Body of pancreas (tissue), 4 donors: ENCODE results near the gene RNF213. TPM values are rescaled to one million over a fixed set of nuclear protein-coding genes. Genes with fewer than 3 reads are reported as not detected.

Experiments used
- ATAC-seq: fragments of 150-250 bp; one replicate; pipeline ENCODE4 v1.9.1; 2016
- DNase-seq, 4 donors: peaks; one replicate each; pipeline ENCODE4 v3.0.0-alpha.2; 2019
- H3K27ac ChIP-seq, 4 donors: fragments of 200-600 bp; sonication (generic); 1 replicate in 3 of 4; 2 replicates in 1 of 4; pipeline versions ENCODE4 v1.5.1 to v1.6.1; 2016 to 2019; ENCODE audit warnings: mild to moderate bottlenecking in 1 of 4, mixed read lengths in 1 of 4, moderate library complexity in 1 of 4
- H3K27me3 ChIP-seq, 2 donors: fragments of 200-600 bp; sonication (generic); one replicate each; pipeline ENCODE4 v1.6.0; 2016; ENCODE audit warnings: mild to moderate bottlenecking in 1 of 2
- H3K36me3 ChIP-seq, 2 donors: fragments of 200-600 bp; sonication (generic); replicated peaks in 1 of 2; 2 replicates each; pipeline ENCODE4 v1.5.1; 2016; ENCODE audit warnings: low read depth in 2 of 2; ENCODE audit not compliant: insufficient read depth in 1 of 2
- H3K4me1 ChIP-seq: fragments of 200-600 bp; sonication (generic); one replicate; pipeline ENCODE4 v1.6.0; 2016
- H3K4me3 ChIP-seq, 2 donors: fragments of 200-600 bp; sonication (generic); 1 replicate in 1 of 2; 2 replicates in 1 of 2; pipeline ENCODE4 v1.5.1; 2016 to 2019
- H3K9me3 ChIP-seq, 3 donors: fragments of 200-600 bp; sonication (generic); 1 replicate in 2 of 3; 2 replicates in 1 of 3; pipeline ENCODE4 v1.5.1; 2016
- POLR2A ChIP-seq, 3 donors: fragments of 450-650 bp; IDR thresholded peaks; one replicate each; pipeline ENCODE4 v1.6.1; 2016; ENCODE audit warnings: antibody characterized with exemption in 3 of 3, mild to moderate bottlenecking in 2 of 3
- WGBS, 2 donors: methylation state at CpG; one replicate each; pipeline ENCODE4 v1.1.5; 2017; 5-methylcytosine and 5-hydroxymethylcytosine counted together
- intact Hi-C: fragments of 100-400 bp; cut with DNase I; formaldehyde crosslinking; loops from one replicate; pipeline ENCODE4 v1.15.1; 2023
- total RNA-seq, 2 donors: library from RNA; depleted of rRNA; stranded (reverse); fragments of >200 nt; gene quantifications; one replicate each; pipeline ENCODE4 v1.1.0, GENCODE V29; 2016
- TF ChIP-seq, protein P1 (sequence below), 7 experiments: fragments of 450-650 bp in 4 of 7; fragments of 200-600 bp in 3 of 7; sonication (generic) in 3 of 7; IDR thresholded peaks; one replicate each; pipeline ENCODE4 v1.5.1; 2016 to 2019; ENCODE audit warnings: antibody characterized with exemption in 7 of 7

RNF213 gene
- total RNA-seq, 2 donors from 2014 or later, result 60.7 to 69.5 TPM

DNA sequence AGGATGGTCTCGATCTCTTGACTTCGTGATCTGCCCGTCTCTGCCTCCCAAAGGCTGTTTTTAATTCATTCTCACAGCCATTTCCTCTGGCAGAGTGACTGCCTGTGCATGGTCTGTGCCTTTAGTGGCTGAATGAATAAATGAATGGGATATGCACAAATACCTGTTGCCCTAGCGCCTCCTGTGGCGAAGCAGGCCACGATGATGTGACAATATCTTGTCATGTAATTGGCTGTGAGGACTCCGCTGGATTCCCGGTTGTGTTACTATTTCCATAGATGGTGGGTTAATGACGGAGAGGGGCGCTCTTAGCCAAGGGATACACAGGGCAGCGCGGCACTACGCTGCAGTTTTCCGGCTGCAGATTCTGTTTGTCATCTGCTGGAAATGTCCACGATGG lies 127.5 kb downstream of the RNF213 start:
- DNase-seq (no peak), ATAC-seq (no peak)
- TF ChIP-seq, protein P1, sequence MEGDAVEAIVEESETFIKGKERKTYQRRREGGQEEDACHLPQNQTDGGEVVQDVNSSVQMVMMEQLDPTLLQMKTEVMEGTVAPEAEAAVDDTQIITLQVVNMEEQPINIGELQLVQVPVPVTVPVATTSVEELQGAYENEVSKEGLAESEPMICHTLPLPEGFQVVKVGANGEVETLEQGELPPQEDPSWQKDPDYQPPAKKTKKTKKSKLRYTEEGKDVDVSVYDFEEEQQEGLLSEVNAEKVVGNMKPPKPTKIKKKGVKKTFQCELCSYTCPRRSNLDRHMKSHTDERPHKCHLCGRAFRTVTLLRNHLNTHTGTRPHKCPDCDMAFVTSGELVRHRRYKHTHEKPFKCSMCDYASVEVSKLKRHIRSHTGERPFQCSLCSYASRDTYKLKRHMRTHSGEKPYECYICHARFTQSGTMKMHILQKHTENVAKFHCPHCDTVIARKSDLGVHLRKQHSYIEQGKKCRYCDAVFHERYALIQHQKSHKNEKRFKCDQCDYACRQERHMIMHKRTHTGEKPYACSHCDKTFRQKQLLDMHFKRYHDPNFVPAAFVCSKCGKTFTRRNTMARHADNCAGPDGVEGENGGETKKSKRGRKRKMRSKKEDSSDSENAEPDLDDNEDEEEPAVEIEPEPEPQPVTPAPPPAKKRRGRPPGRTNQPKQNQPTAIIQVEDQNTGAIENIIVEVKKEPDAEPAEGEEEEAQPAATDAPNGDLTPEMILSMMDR (IDR thresholded peaks at IDR 0.05), result no peak
- TF ChIP-seq POLR2A (IDR thresholded peaks at IDR 0.05), result no peak
- intact Hi-C loops, result no loop called here
- peaks cover 0 to 51% of the 10 kb centered on the region in 2 donors for H3K36me3 ChIP-seq
- H3K9me3 ChIP-seq, result no peaks in the 10 kb centered on the region
- H3K4me1 ChIP-seq, result no peaks in the 10 kb centered on the region
- no peak overlapping the region for H3K27ac ChIP-seq
- 91 to 95% methylated on average over 15 of the region's 15 CpGs for WGBS, 2 donors
- H3K4me3 ChIP-seq, result no peak overlapping the region
- H3K27me3 ChIP-seq, result no peaks in the 10 kb centered on the region

DNA sequence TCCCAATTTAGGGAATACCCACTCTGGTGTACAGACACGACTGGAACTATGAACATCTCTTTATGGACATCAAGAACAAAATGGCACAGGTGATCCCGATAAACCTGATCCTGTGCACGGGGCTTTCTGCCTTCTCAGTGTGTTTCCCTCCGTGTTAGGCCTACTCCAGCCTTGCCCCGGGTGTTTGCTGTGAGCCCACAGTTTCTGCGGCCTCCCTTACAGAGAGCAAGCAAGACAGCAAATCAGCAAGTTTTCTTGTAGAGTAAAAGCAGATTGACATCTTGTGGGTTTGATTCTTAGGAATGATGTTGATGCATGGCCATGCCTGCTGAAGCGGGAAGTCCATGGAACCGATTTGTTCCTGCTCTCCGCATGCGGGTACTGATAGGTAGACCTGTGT lies 127.9 kb downstream of the RNF213 start:
- intact Hi-C loops, result no loop called here
- TF ChIP-seq, protein P1 (IDR thresholded peaks at IDR 0.05), result no peak
- TF ChIP-seq POLR2A (IDR thresholded peaks at IDR 0.05), result no peak
- no peak overlapping the region for H3K4me3 ChIP-seq
- DNase-seq, result no peak
- no peaks in the 10 kb centered on the region for H3K4me1 ChIP-seq
- H3K27ac ChIP-seq, result no peak overlapping the region
- WGBS, 2 donors, result 93 to 95% methylated on average over 10 of the region's 10 CpGs
- no peaks in the 10 kb centered on the region for H3K27me3 ChIP-seq
- no peak for ATAC-seq
- H3K9me3 ChIP-seq, result no peaks in the 10 kb centered on the region
- peaks cover 0 to 49% of the 10 kb centered on the region in 2 donors for H3K36me3 ChIP-seq

DNA sequence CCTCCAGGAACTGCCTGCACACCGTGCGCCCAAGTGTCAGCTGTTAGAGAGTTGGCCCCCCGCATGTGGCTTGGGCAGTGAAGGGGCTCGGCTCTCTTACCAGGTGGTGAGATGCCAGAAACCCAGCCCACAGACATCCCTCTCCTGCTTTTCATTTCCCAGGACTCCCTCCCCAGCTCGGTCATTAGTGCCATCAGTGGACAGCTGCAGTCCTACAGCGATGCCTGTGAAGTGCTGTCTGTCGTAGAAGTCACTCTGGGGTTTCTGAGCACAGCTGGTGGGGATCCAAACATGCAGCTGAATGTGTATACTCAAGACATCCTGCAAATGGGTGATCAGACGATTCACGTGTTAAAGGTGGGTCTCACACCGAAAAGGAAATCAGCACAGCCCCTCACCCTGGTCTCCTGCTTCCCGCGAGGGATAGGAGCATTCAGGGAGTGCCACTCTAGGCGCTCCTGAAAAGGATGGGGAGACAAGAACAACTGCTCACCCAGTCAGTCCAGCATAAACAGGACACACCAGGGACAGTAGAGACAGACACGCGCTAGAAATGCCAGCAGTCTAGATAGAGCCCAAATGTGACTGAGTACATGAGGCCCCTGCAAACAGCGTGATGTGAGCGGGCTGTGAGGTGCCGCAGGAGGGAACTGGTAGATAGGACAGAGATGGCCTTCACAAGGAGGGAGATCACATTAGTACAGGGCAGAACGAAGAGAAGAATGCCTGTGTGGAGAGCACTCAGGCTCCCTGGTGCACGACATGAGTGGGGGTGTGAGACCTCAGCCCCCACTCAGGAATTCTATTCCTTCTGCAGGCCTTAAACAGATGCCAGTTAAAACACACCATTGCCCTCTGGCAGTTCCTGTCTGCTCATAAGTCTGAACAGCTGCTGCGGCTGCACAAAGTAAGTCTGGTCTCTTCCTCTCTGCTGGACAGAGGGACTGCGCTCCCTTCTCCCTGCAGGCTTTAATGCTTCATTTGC lies 128.7 kb downstream of the RNF213 start:
- ATAC-seq (no peak), DNase-seq (no peak)
- no peak overlapping the region for H3K4me3 ChIP-seq
- H3K27ac ChIP-seq, result no peak overlapping the region
- H3K36me3 ChIP-seq, result peaks cover 0 to 42% of the 10 kb centered on the region in 2 donors
- intact Hi-C loops, result no loop called here
- TF ChIP-seq, protein P1 (IDR thresholded peaks at IDR 0.05), result no peak
- TF ChIP-seq POLR2A (IDR thresholded peaks at IDR 0.05), result no peak
- WGBS, 2 donors, result 86 to 92% methylated on average over 22 of the region's 22 CpGs
- H3K4me1 ChIP-seq, result no peaks in the 10 kb centered on the region
- H3K9me3 ChIP-seq, result no peaks in the 10 kb centered on the region
- no peaks in the 10 kb centered on the region for H3K27me3 ChIP-seq

DNA sequence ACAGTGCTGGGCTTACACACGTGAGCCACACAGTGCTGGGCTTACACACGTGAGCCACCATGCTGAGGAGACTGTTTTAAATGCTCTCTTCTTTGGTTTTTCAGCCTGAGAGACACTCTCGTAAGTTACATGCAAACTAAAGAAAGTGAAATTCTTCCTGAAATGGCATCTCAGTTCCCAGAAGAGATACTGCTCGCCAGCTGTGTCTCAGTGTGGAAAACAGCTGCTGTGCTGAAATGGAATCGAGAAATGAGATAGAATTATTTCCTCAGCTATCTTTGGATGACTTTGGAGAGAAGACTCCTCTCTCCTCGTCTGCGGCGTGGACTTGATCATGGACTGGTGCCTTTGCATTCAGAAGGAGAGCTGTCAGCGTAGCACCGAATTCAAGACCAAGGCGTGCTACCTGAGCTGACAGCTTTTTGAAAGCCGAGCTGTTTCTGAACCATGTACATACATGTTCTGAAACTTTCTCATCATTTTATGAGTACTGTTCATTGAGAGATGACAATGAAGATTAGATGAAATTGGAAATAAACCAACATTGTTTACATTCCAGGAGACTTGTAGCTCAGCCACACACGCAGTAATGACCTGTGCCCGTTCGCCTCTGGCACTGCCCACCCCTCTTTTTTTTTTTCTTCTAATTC lies 132.7 kb downstream of the RNF213 start:
- peaks cover 0 to 26% of the 10 kb centered on the region in 2 donors for H3K36me3 ChIP-seq
- WGBS, 2 donors, result 83% methylated on average over 15 of the region's 15 CpGs
- no peak for ATAC-seq

More for the DNA sequence above, 132.7 kb downstream of the RNF213 start:
- Histone ChIP-seq H3K4me3 (no peak overlapping the region), H3K9me3 (no peaks in the 10 kb centered on the region), H3K27ac (no peak overlapping the region), H3K4me1 (no peaks in the 10 kb centered on the region), H3K27me3 (no peaks in the 10 kb centered on the region)
- DNase-seq, result no peak
- intact Hi-C loops, result no loop called here
- TF ChIP-seq, protein P1 (IDR thresholded peaks at IDR 0.05), result no peak
- TF ChIP-seq POLR2A (IDR thresholded peaks at IDR 0.05), result no peak
